NOMO-1 treated with dmso at 0.1 percent for 144 hours (cell line): Measurements from ENCODE around the gene TTLL7.
A peak's percentile ranks its signal among the peaks of the same experiment; 100 is the strongest.

ENCODE experiments used
- DNase-seq: peaks from one replicate; lab custom pipeline; 2025; ENCODE audit not compliant: unreplicated experiment; lab: John Stamatoyannopoulos, UW

TTLL7 gene, protein sequence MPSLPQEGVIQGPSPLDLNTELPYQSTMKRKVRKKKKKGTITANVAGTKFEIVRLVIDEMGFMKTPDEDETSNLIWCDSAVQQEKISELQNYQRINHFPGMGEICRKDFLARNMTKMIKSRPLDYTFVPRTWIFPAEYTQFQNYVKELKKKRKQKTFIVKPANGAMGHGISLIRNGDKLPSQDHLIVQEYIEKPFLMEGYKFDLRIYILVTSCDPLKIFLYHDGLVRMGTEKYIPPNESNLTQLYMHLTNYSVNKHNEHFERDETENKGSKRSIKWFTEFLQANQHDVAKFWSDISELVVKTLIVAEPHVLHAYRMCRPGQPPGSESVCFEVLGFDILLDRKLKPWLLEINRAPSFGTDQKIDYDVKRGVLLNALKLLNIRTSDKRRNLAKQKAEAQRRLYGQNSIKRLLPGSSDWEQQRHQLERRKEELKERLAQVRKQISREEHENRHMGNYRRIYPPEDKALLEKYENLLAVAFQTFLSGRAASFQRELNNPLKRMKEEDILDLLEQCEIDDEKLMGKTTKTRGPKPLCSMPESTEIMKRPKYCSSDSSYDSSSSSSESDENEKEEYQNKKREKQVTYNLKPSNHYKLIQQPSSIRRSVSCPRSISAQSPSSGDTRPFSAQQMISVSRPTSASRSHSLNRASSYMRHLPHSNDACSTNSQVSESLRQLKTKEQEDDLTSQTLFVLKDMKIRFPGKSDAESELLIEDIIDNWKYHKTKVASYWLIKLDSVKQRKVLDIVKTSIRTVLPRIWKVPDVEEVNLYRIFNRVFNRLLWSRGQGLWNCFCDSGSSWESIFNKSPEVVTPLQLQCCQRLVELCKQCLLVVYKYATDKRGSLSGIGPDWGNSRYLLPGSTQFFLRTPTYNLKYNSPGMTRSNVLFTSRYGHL

GRCh38 chr1:83998498-83999315 is at the start of gene TTLL7:
Gene TTLL7 (minus strand): TSS chr1:83999132. CDS start chr1:83952211, 46,921 bp downstream.
- DNase-seq = peak; percentile 31

DNA sequence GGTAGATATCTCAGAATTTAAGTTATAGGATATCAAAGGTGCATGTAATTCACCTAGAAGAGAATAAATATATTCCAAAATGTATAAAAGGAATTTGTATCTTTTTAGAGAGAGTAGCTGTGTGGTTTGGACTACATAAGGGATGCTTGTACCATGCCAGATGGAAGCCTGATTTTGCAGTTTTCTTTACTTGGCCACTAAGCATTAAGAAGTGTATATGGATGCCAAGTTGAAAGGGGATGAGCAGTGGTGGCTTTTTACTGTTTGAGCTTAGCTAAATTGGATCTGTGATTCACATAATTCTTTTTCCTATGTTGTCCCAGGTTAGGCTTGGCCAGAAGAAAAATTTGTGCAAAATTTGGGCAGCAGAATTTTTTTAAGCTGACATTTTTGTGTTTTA is 43.5 kb upstream of the TTLL7 start:
- DNase-seq = no peak

DNA sequence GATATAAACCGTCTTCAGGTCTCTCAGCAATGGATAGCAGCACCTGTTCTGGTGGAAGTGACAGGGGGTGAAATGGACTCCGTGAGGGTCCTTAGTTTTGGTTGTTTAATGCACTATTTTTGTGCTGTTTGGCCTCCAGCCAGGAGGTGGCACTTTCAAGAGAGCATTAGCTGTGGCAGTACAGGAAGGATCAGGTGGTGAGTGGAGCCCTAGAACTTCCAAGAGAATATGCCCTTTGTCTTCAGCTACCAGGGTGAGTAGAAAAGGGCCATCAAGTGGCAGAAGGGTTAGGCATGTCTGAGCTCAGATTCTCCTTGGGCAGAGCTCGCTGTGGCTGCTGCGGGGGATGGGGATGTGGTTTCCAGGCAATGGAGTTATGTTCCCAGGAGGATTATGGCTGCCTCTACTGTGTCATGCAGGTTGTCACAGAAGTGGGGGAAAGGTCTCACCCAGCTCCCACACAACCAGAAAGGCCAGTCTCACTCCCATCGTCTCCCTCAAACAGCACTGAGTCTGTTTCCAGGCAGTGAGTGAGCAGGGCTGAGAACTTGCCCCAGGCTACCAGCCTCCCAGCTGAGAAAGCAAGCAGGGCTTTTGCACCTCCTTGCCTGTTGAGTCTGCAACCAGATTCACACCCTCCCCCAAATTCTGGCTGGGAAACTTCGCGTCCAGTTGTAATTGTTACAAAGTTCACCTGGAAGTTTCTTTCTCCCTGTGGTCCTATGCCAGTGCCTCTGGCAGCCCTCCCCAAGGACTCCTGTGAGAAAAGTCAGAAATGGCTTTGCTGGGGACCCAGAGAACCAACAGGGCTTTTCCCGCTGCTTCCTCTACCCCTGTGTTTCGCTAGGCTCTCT is 39.1 kb upstream of the TTLL7 start:
- DNase-seq = no peak

- DNase-seq = no peak
Measured at GRCh38 chr1:84031802-84032327, 32.9 kb upstream of the TTLL7 start.

DNA sequence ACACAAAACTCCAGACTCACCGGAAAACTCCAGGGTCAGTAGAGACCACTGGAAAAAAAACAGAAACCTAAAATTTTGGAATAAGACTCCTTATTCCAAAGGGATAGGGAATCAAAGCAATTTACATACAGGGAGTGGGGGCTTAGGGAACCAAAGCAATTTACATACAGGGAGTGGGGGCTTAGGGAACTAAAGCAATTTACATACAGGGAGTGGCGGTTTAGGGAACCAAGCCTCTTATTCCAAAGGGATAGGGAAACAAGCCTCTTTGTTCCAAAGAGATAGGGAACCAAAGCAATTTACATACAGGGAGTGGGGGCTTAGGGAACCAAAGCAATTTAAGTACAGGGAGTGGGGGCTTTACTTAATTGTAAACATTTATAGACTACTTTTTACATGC is 28.4 kb upstream of the TTLL7 start:
- DNase-seq = no peak

- DNase-seq = no peak
Measured at GRCh38 chr1:84025966-84026365, 27.0 kb upstream of the TTLL7 start.

DNA sequence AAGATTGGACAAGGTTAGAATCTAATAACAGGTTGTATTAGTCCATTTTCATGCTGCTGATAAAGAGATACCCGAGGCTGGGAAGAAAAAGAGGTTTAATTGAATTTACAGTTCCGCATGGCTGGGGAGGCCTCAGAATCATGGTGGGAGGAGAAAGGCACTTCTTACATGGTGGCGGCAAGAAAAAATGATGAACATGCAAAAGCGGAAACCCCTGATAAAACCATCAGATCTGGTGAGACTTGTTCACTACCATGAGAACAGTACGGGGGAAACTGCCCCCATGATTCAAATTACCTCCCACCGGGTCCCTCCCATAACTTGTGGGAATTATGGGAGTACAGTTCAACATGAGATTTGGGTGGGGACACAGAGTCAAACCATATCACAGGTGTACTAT is 22.9 kb upstream of the TTLL7 start:
- no peak for DNase-seq

DNA sequence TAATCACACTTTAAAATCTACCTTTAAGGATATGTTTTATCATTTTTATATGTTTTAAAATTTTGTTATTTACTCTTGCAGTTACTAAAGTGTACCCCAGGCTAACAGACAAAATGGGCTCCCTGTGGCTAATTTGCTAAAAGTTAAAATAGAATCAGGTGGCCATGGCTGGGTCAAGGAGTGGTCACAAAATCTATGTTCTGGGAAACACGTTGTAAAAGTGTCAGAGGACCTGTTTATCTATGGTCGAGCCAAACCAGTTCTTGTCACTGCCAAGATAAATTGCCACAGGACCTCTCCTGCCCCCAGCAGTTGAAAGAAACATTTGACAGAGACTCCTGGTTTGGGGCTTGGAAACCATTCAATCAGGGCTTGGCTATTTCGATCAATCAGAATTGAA is 21.2 kb upstream of the TTLL7 start:
- no peak for DNase-seq

GRCh38 chr1:84019217-84019616 is 20.3 kb upstream of the TTLL7 start:
- DNase-seq = no peak

DNA sequence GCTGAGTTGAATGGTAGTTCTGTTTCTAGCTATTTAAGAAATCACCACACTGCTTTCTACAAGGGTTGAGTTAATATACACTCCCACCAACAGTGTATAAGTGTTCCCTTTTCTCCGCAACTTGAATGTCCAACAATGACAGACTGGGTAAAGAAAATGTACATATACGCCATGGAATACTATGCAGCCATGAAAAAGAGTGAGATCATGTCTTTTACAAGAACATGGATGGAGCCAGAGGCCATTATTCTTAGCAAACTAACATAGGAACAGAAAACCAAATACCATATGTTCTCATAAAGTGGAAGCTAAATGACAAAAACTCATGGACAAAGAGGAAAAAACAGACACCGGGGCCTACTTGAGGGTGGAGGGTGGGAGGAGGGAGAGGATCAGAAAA is 14.8 kb upstream of the TTLL7 start:
- DNase-seq = no peak

GRCh38 chr1:84012018-84012417 is 13.1 kb upstream of the TTLL7 start:
- no peak for DNase-seq

DNA sequence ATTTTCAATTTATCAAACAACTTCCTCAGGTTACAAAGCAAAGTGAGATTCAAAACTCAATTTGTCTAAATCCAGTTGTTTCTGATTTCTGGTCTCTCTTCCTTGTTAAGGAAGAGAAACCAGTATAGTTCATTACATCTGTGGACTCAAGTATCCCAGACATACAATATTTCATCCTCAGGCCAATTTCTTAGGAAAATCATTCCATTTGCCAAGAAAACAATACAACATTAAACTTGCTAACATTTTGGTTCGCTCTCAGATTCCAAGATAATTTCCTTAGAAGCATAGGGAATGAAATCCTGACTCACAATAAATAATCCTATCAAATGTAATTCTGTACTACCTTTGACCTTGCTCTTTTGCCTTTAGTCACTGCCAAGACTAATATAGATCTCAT is 11.2 kb upstream of the TTLL7 start:
- DNase-seq = no peak

GRCh38 chr1:84008631-84009030 is 9.7 kb upstream of the TTLL7 start:
- DNase-seq = no peak

DNA sequence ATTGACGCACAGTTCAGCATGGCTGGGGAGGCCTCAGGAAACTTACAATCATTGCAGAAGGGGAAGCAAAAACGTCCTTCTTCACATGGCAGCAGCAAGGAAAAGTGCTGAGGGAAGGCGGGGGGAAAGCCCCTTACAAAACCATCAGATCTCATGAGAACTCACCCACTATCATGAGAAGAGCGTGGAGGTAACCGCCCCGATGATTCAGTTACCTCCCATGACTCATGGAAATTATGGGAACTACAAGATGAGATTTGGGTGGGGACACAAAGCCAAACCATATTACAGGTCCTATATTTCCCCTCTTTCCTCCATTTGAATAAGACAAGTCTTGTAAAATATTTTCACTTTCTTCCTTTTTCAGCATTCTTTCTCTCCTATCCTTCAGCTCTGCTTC is 7.7 kb upstream of the TTLL7 start:
- no peak for DNase-seq

DNA sequence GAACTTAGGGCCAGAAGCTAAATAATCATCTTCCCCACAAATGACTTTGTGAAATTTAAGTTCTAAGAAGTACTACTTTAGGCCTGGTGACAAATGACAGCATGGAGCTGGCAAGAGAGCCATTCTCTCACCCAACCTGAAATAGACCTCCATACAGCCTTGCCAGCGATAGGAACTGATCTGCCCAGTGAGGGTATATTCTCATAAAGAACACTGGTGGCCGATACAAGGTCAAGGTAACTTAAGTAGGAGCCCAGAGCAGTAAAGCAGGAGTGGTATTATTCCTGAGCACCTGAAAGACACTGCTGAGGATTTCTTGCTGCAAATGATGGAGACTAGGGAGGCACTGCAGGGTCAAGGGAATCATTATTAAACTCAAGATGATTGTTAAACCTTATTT is 2.6 kb upstream of the TTLL7 start:
- no peak for DNase-seq

DNA sequence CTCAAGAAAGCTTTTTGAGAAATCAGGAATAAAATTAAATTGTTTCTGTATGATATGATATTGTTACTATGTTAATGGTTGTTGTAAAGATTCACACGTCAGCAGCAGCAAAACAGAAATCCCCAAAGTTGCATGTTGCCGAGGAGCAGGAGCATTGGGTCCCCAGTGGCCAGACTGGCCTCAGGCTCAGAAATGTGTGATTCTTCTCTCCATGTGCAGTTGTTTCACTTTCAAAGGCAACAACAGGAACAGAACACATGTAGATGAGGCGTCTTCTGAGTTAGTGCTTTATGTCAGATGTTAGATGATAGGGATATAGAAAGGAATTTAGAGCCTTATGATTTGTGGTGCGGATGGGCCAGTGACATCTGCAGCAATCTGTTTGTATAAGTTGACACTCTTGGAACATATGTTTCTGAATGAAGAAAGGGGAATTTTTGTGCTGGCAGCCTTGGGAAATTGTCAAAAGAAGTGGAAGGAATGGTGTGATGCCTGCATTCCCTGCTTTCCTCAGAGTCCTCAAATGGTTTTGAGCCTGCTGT is 2.1 kb upstream of the TTLL7 start:
- no peak for DNase-seq

- no peak for DNase-seq
Measured at GRCh38 chr1:84000196-84000885, 1.4 kb upstream of the TTLL7 start.

DNA sequence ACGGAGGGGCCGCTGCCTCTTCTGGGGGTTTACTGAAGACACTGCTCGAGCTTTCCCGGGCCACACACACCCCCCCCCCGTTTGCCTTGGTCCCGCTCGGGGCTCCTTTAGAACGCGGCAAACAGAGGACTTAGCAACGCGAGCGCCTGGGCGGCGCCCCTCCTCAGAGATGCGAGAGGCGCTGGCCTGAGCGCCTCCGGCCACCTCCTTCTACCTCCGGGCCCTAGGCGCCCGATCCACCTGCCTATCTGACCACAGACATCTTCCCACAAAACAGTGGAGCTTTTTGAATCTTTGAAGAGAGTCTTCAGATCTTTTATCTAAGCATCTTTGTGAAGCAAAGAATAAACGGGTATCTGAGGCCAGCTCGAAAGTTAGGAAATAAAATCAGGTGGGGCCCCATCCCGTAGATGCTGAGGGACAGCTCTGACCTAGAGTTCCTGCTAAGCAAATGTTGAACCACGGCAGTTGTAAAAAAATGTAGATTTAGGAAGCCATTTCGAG is 436 bp upstream of the TTLL7 start:
- no peak for DNase-seq

DNA sequence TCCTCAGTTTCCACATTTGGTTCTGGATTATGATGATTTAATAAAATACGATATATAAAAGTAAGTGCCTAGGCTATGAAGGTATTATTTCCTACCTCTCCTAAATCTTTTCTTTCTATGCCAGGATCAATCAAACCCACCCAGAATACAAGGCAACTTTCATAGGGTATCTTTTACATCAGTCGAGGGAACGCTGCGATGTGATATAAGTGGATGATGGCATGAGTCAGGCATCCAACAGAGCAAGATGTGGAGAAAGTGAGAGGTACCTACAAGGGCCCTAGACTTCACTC is 781 bp downstream of the TTLL7 start:
- no peak for DNase-seq
